ENCODE measurements around the gene MAPK10. TPM values are rescaled to one million over a fixed set of nuclear protein-coding genes. Genes with fewer than 3 reads are reported as not detected.
"Not testable (repeated sequence)": the region's sequence is repeated elsewhere in the genome, so short reads cannot be mapped to it uniquely, and the experiment has no call there.

Gene MAPK10
- total RNA-seq, 3 donors from 2014 or later (not counting 1 experiment from before 2014, with no cell fraction given), result 0.92 TPM; not detected in 2

GRCh38 chr4:86089781-86090323, 270.0 kb downstream of the MAPK10 start:
- no peaks in the 10 kb centered on the region for H3K36me3 Mint-ChIP-seq
- no peaks in the 10 kb centered on the region for H3K4me1 Mint-ChIP-seq
- no peak overlapping the region for H3K4me3 Mint-ChIP-seq
- TF ChIP-seq CTCF (IDR thresholded peaks at IDR 0.05), result no peak
- Histone ChIP-seq H3K27me3 (ENCODE audit: control insufficient read depth, insufficient read depth, low read length) (no peaks in the 10 kb centered on the region), H3K36me3 (ENCODE audit: control insufficient read depth, insufficient read depth, low read length) (no peaks in the 10 kb centered on the region), H3K4me3 (ENCODE audit: low read length) (no peak overlapping the region), H3K4me1 (ENCODE audit: control insufficient read depth, insufficient read depth, low read length) (no peaks in the 10 kb centered on the region), H3K27ac (ENCODE audit: low read length) (no peak overlapping the region), H3K9me3 (ENCODE audit: control insufficient read depth, insufficient read depth, low read length) (no peaks in the 10 kb centered on the region)
- DNase-seq, result no peak
- intact Hi-C loops (cut with micrococcal nuclease), result no loop called here
- H3K27me3 Mint-ChIP-seq (ENCODE audit: low read depth in 2 of 2), result no peaks in the 10 kb centered on the region
- WGBS (ENCODE audit: insufficient coverage), result 96% methylated on average over 2 of the region's 2 CpGs
- no peak for ATAC-seq
- H3K27ac Mint-ChIP-seq, result no peak overlapping the region
- peaks cover 3 to 5% of the 10 kb centered on the region in 2 donors for H3K9me3 Mint-ChIP-seq

- Mint-ChIP-seq H3K4me3 (no peak overlapping the region), H3K27me3 (ENCODE audit: low read depth in 2 of 2) (no peaks in the 10 kb centered on the region), H3K9me3 (peaks cover 5% of the 10 kb centered on the region in 2 donors), H3K4me1 (no peaks in the 10 kb centered on the region), H3K36me3 (no peaks in the 10 kb centered on the region), H3K27ac (no peak overlapping the region)
- Histone ChIP-seq H3K4me3 (ENCODE audit: low read length) (no peak overlapping the region), H3K9me3 (ENCODE audit: control insufficient read depth, insufficient read depth, low read length) (peaks cover 1% of the 10 kb centered on the region), H3K27me3 (ENCODE audit: control insufficient read depth, insufficient read depth, low read length) (no peaks in the 10 kb centered on the region), H3K36me3 (ENCODE audit: control insufficient read depth, insufficient read depth, low read length) (no peaks in the 10 kb centered on the region), H3K27ac (ENCODE audit: low read length) (no peak overlapping the region), H3K4me1 (ENCODE audit: control insufficient read depth, insufficient read depth, low read length) (no peaks in the 10 kb centered on the region)
- 86% methylated on average over 1 of the region's 1 CpG for WGBS (ENCODE audit: insufficient coverage)
- TF ChIP-seq CTCF (IDR thresholded peaks at IDR 0.05), result no peak
- DNase-seq, result no peak
- ATAC-seq, result no peak
- intact Hi-C loops (cut with micrococcal nuclease), result no loop called here
Observed at GRCh38 chr4:86089053-86089452, 270.8 kb downstream of the MAPK10 start.

GRCh38 chr4:86075796-86076195, 284.1 kb downstream of the MAPK10 start:
- H3K27me3 ChIP-seq (ENCODE audit: control insufficient read depth, insufficient read depth, low read length); H3K4me1 ChIP-seq (ENCODE audit: control insufficient read depth, insufficient read depth, low read length); ATAC-seq; DNase-seq; H3K27ac ChIP-seq (ENCODE audit: low read length); H3K4me3 Mint-ChIP-seq; H3K9me3 Mint-ChIP-seq; H3K36me3 Mint-ChIP-seq; H3K27me3 Mint-ChIP-seq (ENCODE audit: low read depth in 2 of 2); H3K4me3 ChIP-seq (ENCODE audit: low read length); H3K9me3 ChIP-seq (ENCODE audit: control insufficient read depth, insufficient read depth, low read length); H3K4me1 Mint-ChIP-seq; H3K27ac Mint-ChIP-seq; intact Hi-C loops (cut with micrococcal nuclease); H3K36me3 ChIP-seq (ENCODE audit: control insufficient read depth, insufficient read depth, low read length): not testable (repeated sequence)
- 91% methylated on average over 15 of the region's 15 CpGs for WGBS (ENCODE audit: insufficient coverage)

- Mint-ChIP-seq H3K36me3 (no peaks in the 10 kb centered on the region), H3K27ac (no peak overlapping the region), H3K27me3 (ENCODE audit: low read depth in 2 of 2) (no peaks in the 10 kb centered on the region), H3K4me3 (no peak overlapping the region), H3K4me1 (no peaks in the 10 kb centered on the region), H3K9me3 (peaks cover 2 to 6% of the 10 kb centered on the region in 2 donors)
- no peaks in the 10 kb centered on the region for H3K4me1 ChIP-seq (ENCODE audit: control insufficient read depth, insufficient read depth, low read length)
- WGBS (ENCODE audit: insufficient coverage), result 83% methylated on average over 1 of the region's 1 CpG
- no peak for ATAC-seq
- intact Hi-C loops (cut with micrococcal nuclease), result no loop called here
- TF ChIP-seq CTCF (IDR thresholded peaks at IDR 0.05), result no peak
- no peaks in the 10 kb centered on the region for H3K9me3 ChIP-seq (ENCODE audit: control insufficient read depth, insufficient read depth, low read length)
- no peak for DNase-seq
- H3K27me3 ChIP-seq (ENCODE audit: control insufficient read depth, insufficient read depth, low read length), result no peaks in the 10 kb centered on the region
- H3K36me3 ChIP-seq (ENCODE audit: control insufficient read depth, insufficient read depth, low read length), result no peaks in the 10 kb centered on the region
- no peak overlapping the region for H3K27ac ChIP-seq (ENCODE audit: low read length)
- H3K4me3 ChIP-seq (ENCODE audit: low read length), result no peak overlapping the region
Observed at GRCh38 chr4:86060341-86060740, 299.5 kb downstream of the MAPK10 start.

All from natural killer cell (primary cell).